ENCODE results near the gene GPR171. TPM values are rescaled to one million over a fixed set of nuclear protein-coding genes. Genes with fewer than 3 reads are reported as not detected.

Gene GPR171
- total RNA-seq, 1 experiment from 2014 or later, result not detected

DNA sequence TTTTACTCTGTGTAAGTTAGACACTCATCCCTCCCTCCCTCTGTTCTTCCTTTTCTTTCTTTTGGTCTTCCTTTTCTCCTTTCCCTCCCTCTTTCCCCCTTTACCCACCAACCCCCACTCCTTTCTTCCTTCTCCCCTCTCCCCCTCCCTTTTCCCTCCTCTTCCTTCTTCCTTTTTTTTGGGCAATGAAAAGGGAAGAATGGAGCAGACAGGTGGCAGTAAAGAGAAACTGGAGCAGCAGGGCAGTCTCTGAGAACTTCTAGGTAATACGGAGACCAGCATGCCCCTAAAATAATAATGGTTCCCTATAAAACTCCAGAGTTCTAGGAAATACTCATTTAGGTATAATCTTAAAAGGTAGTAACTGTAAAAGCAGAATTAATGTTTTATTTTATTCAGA is 11.4 kb upstream of the GPR171 start:
- ChIA-PET CTCF (interaction anchor here (0.6 to 1.9 kb wide), 3 partner anchors 9 to 13 kb away, joined by 6 to 13 read pairs (median 6); no protein-coding TSS in a partner anchor), POLR2A (no interaction called here)
- H3K9me3 Mint-ChIP-seq (ENCODE audit: unreplicated experiment), result no peaks in the 10 kb centered on the region

DNA sequence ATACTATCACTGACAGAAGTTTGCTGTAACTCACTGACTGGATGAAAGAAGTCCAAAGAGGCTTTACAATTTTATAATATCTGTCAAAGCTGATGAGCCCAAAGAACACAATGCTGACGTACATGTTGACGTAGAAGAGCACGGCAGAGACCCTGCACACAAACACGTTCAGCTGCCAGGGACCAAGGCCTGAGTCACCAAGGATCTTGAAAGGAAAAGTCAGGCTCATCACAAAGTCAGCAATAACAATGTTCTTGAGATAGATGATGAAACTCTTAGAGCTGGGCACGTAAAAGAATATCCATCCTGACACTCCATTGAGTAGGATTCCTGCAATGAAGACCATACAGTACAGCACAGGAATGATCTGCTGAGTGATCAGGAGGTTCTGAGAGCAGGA is 10.9 kb upstream of the GPR171 start:
- Mint-ChIP-seq H3K36me3 (ENCODE audit: insufficient read depth, unreplicated experiment) (no peaks in the 10 kb centered on the region), H3K27ac (ENCODE audit: low read depth, unreplicated experiment) (no peak overlapping the region), H3K4me3 (ENCODE audit: unreplicated experiment) (no peak overlapping the region), H3K27me3 (ENCODE audit: insufficient read depth, unreplicated experiment) (no peaks in the 10 kb centered on the region), H3K4me1 (ENCODE audit: insufficient read depth, unreplicated experiment) (peaks cover under 1% of the 10 kb centered on the region), H3K9me3 (ENCODE audit: unreplicated experiment) (no peaks in the 10 kb centered on the region)
- POLR2A ChIA-PET, result no interaction called here
- BruUV-seq (replicated peaks), result no TSS peak
- intact Hi-C loops (cut with micrococcal nuclease), result no loop called here
- TF ChIP-seq, protein P1, sequence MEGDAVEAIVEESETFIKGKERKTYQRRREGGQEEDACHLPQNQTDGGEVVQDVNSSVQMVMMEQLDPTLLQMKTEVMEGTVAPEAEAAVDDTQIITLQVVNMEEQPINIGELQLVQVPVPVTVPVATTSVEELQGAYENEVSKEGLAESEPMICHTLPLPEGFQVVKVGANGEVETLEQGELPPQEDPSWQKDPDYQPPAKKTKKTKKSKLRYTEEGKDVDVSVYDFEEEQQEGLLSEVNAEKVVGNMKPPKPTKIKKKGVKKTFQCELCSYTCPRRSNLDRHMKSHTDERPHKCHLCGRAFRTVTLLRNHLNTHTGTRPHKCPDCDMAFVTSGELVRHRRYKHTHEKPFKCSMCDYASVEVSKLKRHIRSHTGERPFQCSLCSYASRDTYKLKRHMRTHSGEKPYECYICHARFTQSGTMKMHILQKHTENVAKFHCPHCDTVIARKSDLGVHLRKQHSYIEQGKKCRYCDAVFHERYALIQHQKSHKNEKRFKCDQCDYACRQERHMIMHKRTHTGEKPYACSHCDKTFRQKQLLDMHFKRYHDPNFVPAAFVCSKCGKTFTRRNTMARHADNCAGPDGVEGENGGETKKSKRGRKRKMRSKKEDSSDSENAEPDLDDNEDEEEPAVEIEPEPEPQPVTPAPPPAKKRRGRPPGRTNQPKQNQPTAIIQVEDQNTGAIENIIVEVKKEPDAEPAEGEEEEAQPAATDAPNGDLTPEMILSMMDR (IDR thresholded peaks at IDR 0.05; ENCODE audit: unreplicated experiment), result no peak
- DNase-seq (ENCODE audit: unreplicated experiment), result no peak
- CTCF ChIA-PET, result no interaction called here

More for the DNA sequence above, 11.4 kb upstream of the GPR171 start:
- Mint-ChIP-seq H3K36me3 (ENCODE audit: insufficient read depth, unreplicated experiment) (no peaks in the 10 kb centered on the region), H3K4me3 (ENCODE audit: unreplicated experiment) (no peak overlapping the region), H3K27me3 (ENCODE audit: insufficient read depth, unreplicated experiment) (no peaks in the 10 kb centered on the region), H3K4me1 (ENCODE audit: insufficient read depth, unreplicated experiment) (peaks cover 7% of the 10 kb centered on the region), H3K27ac (ENCODE audit: low read depth, unreplicated experiment) (no peak overlapping the region)
- no TSS peak for BruUV-seq (replicated peaks)
- TF ChIP-seq, protein P1 (IDR thresholded peaks at IDR 0.05; ENCODE audit: unreplicated experiment), result no peak
- intact Hi-C loops (cut with micrococcal nuclease), result no loop called here
- no peak for DNase-seq (ENCODE audit: unreplicated experiment)

GRCh38 chr3:151213151-151213550 is 10.1 kb upstream of the GPR171 start:
- Mint-ChIP-seq H3K9me3 (ENCODE audit: unreplicated experiment) (no peaks in the 10 kb centered on the region), H3K27me3 (ENCODE audit: insufficient read depth, unreplicated experiment) (no peaks in the 10 kb centered on the region), H3K27ac (ENCODE audit: low read depth, unreplicated experiment) (no peak overlapping the region), H3K4me3 (ENCODE audit: unreplicated experiment) (no peak overlapping the region), H3K4me1 (ENCODE audit: insufficient read depth, unreplicated experiment) (no peaks in the 10 kb centered on the region), H3K36me3 (ENCODE audit: insufficient read depth, unreplicated experiment) (no peaks in the 10 kb centered on the region)
- no peak for DNase-seq (ENCODE audit: unreplicated experiment)
- POLR2A ChIA-PET, result no interaction called here
- CTCF ChIA-PET, result interaction anchor here (0.8 kb wide), 1 partner anchor 141 kb away, joined by 3 read pairs; no protein-coding TSS in a partner anchor
- TF ChIP-seq, protein P1 (IDR thresholded peaks at IDR 0.05; ENCODE audit: unreplicated experiment), result no peak
- BruUV-seq (replicated peaks), result no TSS peak
- intact Hi-C loops (cut with micrococcal nuclease), result no loop called here

- Mint-ChIP-seq H3K27me3 (ENCODE audit: insufficient read depth, unreplicated experiment) (no peaks in the 10 kb centered on the region), H3K36me3 (ENCODE audit: insufficient read depth, unreplicated experiment) (no peaks in the 10 kb centered on the region), H3K9me3 (ENCODE audit: unreplicated experiment) (no peaks in the 10 kb centered on the region), H3K4me3 (ENCODE audit: unreplicated experiment) (no peak overlapping the region), H3K27ac (ENCODE audit: low read depth, unreplicated experiment) (no peak overlapping the region), H3K4me1 (ENCODE audit: insufficient read depth, unreplicated experiment) (no peaks in the 10 kb centered on the region)
- DNase-seq (ENCODE audit: unreplicated experiment), result no peak
- POLR2A ChIA-PET, result no interaction called here
- no TSS peak for BruUV-seq (replicated peaks)
- TF ChIP-seq, protein P1 (IDR thresholded peaks at IDR 0.05; ENCODE audit: unreplicated experiment), result no peak
- CTCF ChIA-PET, result interaction anchor here (0.6 to 0.7 kb wide), 3 partner anchors 9 to 1285 kb away, joined by 3 to 4 read pairs (median 3); no protein-coding TSS in a partner anchor
- intact Hi-C loops (cut with micrococcal nuclease), result no loop called here
These were observed 7.8 kb upstream of the GPR171 start for GRCh38 chr3:151210676-151211381.
